GM13977 (cell line): ENCODE data around the gene ST14.

Experiments
- DNase-seq: peaks from one replicate; pipeline ENCODE4 v3.0.0; 2012; ENCODE audit warnings: low spot score
- CTCF ChIP-seq: IDR thresholded peaks from 2 replicates; pipeline ENCODE4 v1.5.1; 2012; ENCODE audit warnings: mild to moderate bottlenecking, control low read depth; ENCODE audit not compliant: insufficient read depth; ENCODE audit errors: extremely low read depth, missing control alignments
- in situ Hi-C: fragments of 300-500 bp; cut with MboI; formaldehyde crosslinking; loops from one replicate; pipeline ENCODE4 v1.12.0; 2022; ENCODE audit warnings: low sequenced_read_pairs, low pct_unique_long_range_greater_than_20kb, mixed read lengths, inconsistent platforms; ENCODE audit not compliant: unreplicated experiment

Gene ST14

GRCh38 chr11:130177782-130178181, 18.2 kb downstream of the ST14 start:
- in situ Hi-C loops: no loop called here
- TF ChIP-seq CTCF: no peak
- DNase-seq: no peak

GRCh38 chr11:130178441-130179339, 19.1 kb downstream of the ST14 start:
- TF ChIP-seq CTCF: no peak
- in situ Hi-C loops: no loop called here
- DNase-seq: no peak

- no peak for DNase-seq
- no peak for TF ChIP-seq CTCF
- in situ Hi-C loops: no loop called here
Observed at GRCh38 chr11:130179396-130180306, 20.1 kb downstream of the ST14 start.

- DNase-seq: no peak
- in situ Hi-C loops: no loop called here
- no peak for TF ChIP-seq CTCF
Observed at GRCh38 chr11:130180491-130180890, 20.9 kb downstream of the ST14 start.

- no peak for TF ChIP-seq CTCF
- in situ Hi-C loops: no loop called here
- no peak for DNase-seq
Observed at GRCh38 chr11:130180896-130181294, 21.3 kb downstream of the ST14 start.
